Hippocampal formation (tissue), 2 donors: Measurements from ENCODE around the gene KLHL4.
"Not testable (repeated sequence)": the region's sequence is repeated elsewhere in the genome, so short reads cannot be mapped to it uniquely, and the experiment has no call there.

Experiments used
- DNase-seq, 2 donors: peaks; one replicate each; lab custom pipeline; 2025; lab: John Stamatoyannopoulos, UW

The KLHL4 gene

GRCh38 chrX:87517571-87518141 lies at the start of gene KLHL4:
Gene KLHL4 (plus strand): TSS chrX:87517802. CDS start chrX:87517894, 92 bp downstream.
- DNase-seq: peak; percentile 64 to 70

- DNase-seq: no peak
Measured at GRCh38 chrX:87468941-87469340, 48.7 kb upstream of the KLHL4 start.

GRCh38 chrX:87475793-87476192 lies 41.8 kb upstream of the KLHL4 start:
- no peak for DNase-seq

- DNase-seq: not testable (repeated sequence)
Measured at GRCh38 chrX:87478703-87479102, 38.9 kb upstream of the KLHL4 start.

GRCh38 chrX:87489071-87489470 lies 28.5 kb upstream of the KLHL4 start:
- no peak for DNase-seq

- DNase-seq: no peak
Measured at GRCh38 chrX:87515836-87516235, 1.8 kb upstream of the KLHL4 start.

GRCh38 chrX:87516717-87517121 lies 883 bp upstream of the KLHL4 start:
- DNase-seq: peak in 1 of 2 donors; percentile 5

- DNase-seq: peak in 1 of 2 donors; percentile 16
Measured at GRCh38 chrX:87518504-87518903, 902 bp downstream of the KLHL4 start.

GRCh38 chrX:87525771-87526229 lies 8.2 kb downstream of the KLHL4 start:
- DNase-seq: no peak

GRCh38 chrX:87526281-87526680 lies 8.7 kb downstream of the KLHL4 start:
- no peak for DNase-seq

- no peak for DNase-seq
Measured at GRCh38 chrX:87528487-87528886, 10.9 kb downstream of the KLHL4 start.

GRCh38 chrX:87571964-87572363 lies 54.4 kb downstream of the KLHL4 start:
- no peak for DNase-seq

GRCh38 chrX:87572901-87573300 lies 55.3 kb downstream of the KLHL4 start:
- no peak for DNase-seq

GRCh38 chrX:87578978-87579377 lies 61.4 kb downstream of the KLHL4 start:
- no peak for DNase-seq

GRCh38 chrX:87580862-87581261 lies 63.3 kb downstream of the KLHL4 start:
- no peak for DNase-seq

- no peak for DNase-seq
Measured at GRCh38 chrX:87582453-87582852, 64.9 kb downstream of the KLHL4 start.

GRCh38 chrX:87583679-87584078 lies 66.1 kb downstream of the KLHL4 start:
- no peak for DNase-seq

- DNase-seq: no peak
Measured at GRCh38 chrX:87616371-87616770, 98.8 kb downstream of the KLHL4 start.

- DNase-seq: peak in 1 of 2 donors; percentile 1
Measured at GRCh38 chrX:87621697-87622096, 104.1 kb downstream of the KLHL4 start.

GRCh38 chrX:87626996-87627395 lies 109.4 kb downstream of the KLHL4 start:
- DNase-seq: no peak

- DNase-seq: no peak
Measured at GRCh38 chrX:87634361-87634760, 116.8 kb downstream of the KLHL4 start.

- DNase-seq: no peak
Measured at GRCh38 chrX:87636533-87636932, 118.9 kb downstream of the KLHL4 start.

GRCh38 chrX:87641439-87641838 lies 123.8 kb downstream of the KLHL4 start:
- not testable (repeated sequence) for DNase-seq

GRCh38 chrX:87661761-87662160 lies 144.2 kb downstream of the KLHL4 start:
- DNase-seq: no peak
